Neutrophil (primary cell): ENCODE results near the gene TSTD2.

Experiments
- H3K27ac ChIP-seq: fragments of 200-600 bp; sonication (generic); 2 replicates; pipeline ENCODE4 v1.5.1; 2016; ENCODE audit warnings: mild to moderate bottlenecking, moderate library complexity
- H3K27me3 ChIP-seq: fragments of 200-600 bp; sonication (generic); 2 replicates; pipeline ENCODE4 v1.6.0; 2016; ENCODE audit warnings: mild to moderate bottlenecking
- H3K36me3 ChIP-seq: fragments of 200-600 bp; sonication (generic); 2 replicates; pipeline ENCODE4 v1.5.1; 2017
- H3K4me1 ChIP-seq, 2 experiments: fragments of 200-600 bp in 1 of 2; sonication (generic) in 1 of 2; 1 replicate in 1 of 2; 2 replicates in 1 of 2; pipeline versions ENCODE4 v1.5.1 to v1.6.1; 2013 to 2016; ENCODE audit warnings: low read depth in 1 of 2, low read length in 1 of 2, mild to moderate bottlenecking in 1 of 2, moderate library complexity in 1 of 2; ENCODE audit not compliant: control insufficient read depth in 1 of 2, insufficient read depth in 1 of 2
- H3K4me3 ChIP-seq, 2 experiments: fragments of 200-600 bp in 1 of 2; sonication (generic) in 1 of 2; 1 replicate in 1 of 2; 2 replicates in 1 of 2; pipeline ENCODE4 v1.5.1; 2013 to 2016; ENCODE audit warnings: low read depth in 1 of 2, low read length in 1 of 2, mild to moderate bottlenecking in 1 of 2, moderate library complexity in 1 of 2
- H3K9me3 ChIP-seq: fragments of 200-600 bp; sonication (generic); 2 replicates; pipeline ENCODE4 v1.5.1; 2016
- TF ChIP-seq, protein P1 (sequence below): fragments of 200-600 bp; sonication (generic); IDR thresholded peaks from 2 replicates; pipeline ENCODE4 v1.5.1; 2016; ENCODE audit warnings: antibody characterized with exemption

TSTD2 gene

DNA sequence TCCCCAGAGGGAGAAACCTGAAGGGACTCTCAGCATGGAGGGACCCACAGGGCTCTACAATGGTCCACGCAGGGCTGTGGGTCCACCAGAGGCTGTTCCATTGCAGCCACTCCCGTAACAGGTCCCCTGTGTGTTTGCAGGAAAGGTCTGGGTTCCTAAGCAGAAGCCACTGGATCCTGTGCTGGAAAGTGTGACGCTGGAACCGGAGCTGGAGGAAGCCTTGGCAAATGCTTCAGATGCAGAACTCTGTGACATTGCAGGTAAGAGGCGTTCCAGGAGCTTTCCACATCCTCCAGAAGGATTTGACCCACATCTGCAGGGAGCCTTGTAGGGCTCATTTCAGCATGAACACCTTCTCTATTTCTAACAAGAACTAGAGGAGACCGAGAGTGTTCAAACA is 80.0 kb downstream of the TSTD2 start:
- TF ChIP-seq, protein P1, sequence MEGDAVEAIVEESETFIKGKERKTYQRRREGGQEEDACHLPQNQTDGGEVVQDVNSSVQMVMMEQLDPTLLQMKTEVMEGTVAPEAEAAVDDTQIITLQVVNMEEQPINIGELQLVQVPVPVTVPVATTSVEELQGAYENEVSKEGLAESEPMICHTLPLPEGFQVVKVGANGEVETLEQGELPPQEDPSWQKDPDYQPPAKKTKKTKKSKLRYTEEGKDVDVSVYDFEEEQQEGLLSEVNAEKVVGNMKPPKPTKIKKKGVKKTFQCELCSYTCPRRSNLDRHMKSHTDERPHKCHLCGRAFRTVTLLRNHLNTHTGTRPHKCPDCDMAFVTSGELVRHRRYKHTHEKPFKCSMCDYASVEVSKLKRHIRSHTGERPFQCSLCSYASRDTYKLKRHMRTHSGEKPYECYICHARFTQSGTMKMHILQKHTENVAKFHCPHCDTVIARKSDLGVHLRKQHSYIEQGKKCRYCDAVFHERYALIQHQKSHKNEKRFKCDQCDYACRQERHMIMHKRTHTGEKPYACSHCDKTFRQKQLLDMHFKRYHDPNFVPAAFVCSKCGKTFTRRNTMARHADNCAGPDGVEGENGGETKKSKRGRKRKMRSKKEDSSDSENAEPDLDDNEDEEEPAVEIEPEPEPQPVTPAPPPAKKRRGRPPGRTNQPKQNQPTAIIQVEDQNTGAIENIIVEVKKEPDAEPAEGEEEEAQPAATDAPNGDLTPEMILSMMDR: no peak
- no peak overlapping the region for H3K27ac ChIP-seq
- no peaks in the 10 kb centered on the region for H3K9me3 ChIP-seq
- no peak overlapping the region for H3K4me3 ChIP-seq
- H3K36me3 ChIP-seq: no peaks in the 10 kb centered on the region
- peaks cover 7% of the 10 kb centered on the region for H3K27me3 ChIP-seq
- H3K4me1 ChIP-seq: no peaks in the 10 kb centered on the region

DNA sequence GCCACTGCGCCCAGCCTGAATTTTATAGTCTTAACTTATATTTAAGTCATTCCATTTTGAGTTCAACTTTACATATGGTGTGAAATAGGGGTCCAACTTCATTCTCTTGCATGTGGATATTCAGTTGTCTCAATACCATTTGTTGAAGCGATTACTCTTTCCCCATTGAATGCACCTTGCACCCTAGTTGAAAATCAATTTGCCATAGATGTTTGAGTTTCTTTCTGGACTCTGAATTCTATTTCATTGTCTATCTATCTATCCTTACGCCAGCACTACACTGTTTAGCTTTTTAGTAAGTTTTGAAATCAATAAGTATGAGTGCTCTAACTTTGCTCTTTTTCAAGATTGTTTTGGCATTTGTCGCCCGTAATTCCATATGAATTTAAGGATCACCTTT is 81.9 kb downstream of the TSTD2 start:
- H3K27ac ChIP-seq: no peak overlapping the region
- H3K9me3 ChIP-seq: no peaks in the 10 kb centered on the region
- H3K36me3 ChIP-seq: no peaks in the 10 kb centered on the region
- H3K4me3 ChIP-seq: no peak overlapping the region
- no peaks in the 10 kb centered on the region for H3K4me1 ChIP-seq
- peaks cover 4% of the 10 kb centered on the region for H3K27me3 ChIP-seq
- TF ChIP-seq, protein P1: no peak

- no peak overlapping the region for H3K27ac ChIP-seq
- no peaks in the 10 kb centered on the region for H3K36me3 ChIP-seq
- H3K9me3 ChIP-seq: no peaks in the 10 kb centered on the region
- TF ChIP-seq, protein P1: no peak
- H3K4me3 ChIP-seq: no peak overlapping the region
- H3K4me1 ChIP-seq: no peaks in the 10 kb centered on the region
- H3K27me3 ChIP-seq: peaks cover 4% of the 10 kb centered on the region
Observed at GRCh38 chr9:97550386-97550785, 82.8 kb downstream of the TSTD2 start.
